Endothelial cell of umbilical vein (primary cell): ENCODE measurements around the gene ZNF213. TPM values are rescaled to one million over a fixed set of nuclear protein-coding genes. Genes with fewer than 3 reads are reported as not detected.

Experiments
- BruUV-seq: library from RNA; stranded (reverse); fragments of 400-500 nt; replicated peaks from 2 replicates; lab custom pipeline; 2021; lab: Mats Ljungman, UMichigan
- CTCF ChIA-PET: fragments of 300-600, 350-600 bp; sonication (Branson Sonifier 250); formaldehyde crosslinking; loops from one replicate; lab custom pipeline; 2021; ENCODE audit warnings: antibody characterized with exemption, inconsistent platforms; lab: Charles Lee
- POLR2A ChIA-PET: fragments of 300-600, 350-600 bp; sonication (Branson Sonifier 250); formaldehyde crosslinking; loops from one replicate; lab custom pipeline; 2021; ENCODE audit warnings: antibody characterized with exemption, inconsistent platforms; lab: Charles Lee
- DNase-seq: peaks from one replicate; pipeline ENCODE4 v3.0.0-alpha.2; 2011; ENCODE audit warnings: low read depth, low spot score
- FAIRE-seq: peaks from 2 replicates; lab custom pipeline; 2011; peaks lifted over from hg19 to GRCh38; lab: Jason Lieb, UNC
- H2AFZ ChIP-seq: 2 replicates; pipeline ENCODE4 v1.6.0; 2012; ENCODE audit warnings: low read depth, low read length, control low read depth, inconsistent platforms
- H3K27ac ChIP-seq: 2 replicates; pipeline ENCODE4 v1.5.1; 2011; ENCODE audit warnings: low read depth, mild to moderate bottlenecking, control low read depth, low read length, moderate library complexity; ENCODE audit not compliant: insufficient read depth
- H3K27me3 ChIP-seq, 2 experiments: 2 replicates each; pipeline versions ENCODE4 v1.6.0 to v1.6.1; 2011; ENCODE audit warnings: low read length in 2 of 2, mixed read lengths in 1 of 2; ENCODE audit not compliant: control insufficient read depth in 2 of 2, insufficient read depth in 2 of 2
- H3K36me3 ChIP-seq, 2 experiments: 2 replicates in 1 of 2; 3 replicates in 1 of 2; pipeline ENCODE4 v1.5.1; 2011; ENCODE audit warnings: low read length in 2 of 2, mild to moderate bottlenecking in 1 of 2, moderate library complexity in 1 of 2; ENCODE audit not compliant: control insufficient read depth in 2 of 2, insufficient read depth in 2 of 2; ENCODE audit errors: extremely low read depth in 1 of 2
- H3K4me1 ChIP-seq: 3 replicates; pipeline ENCODE4 v1.5.1; 2011; ENCODE audit warnings: mild to moderate bottlenecking, low read length; ENCODE audit not compliant: control insufficient read depth, insufficient read depth; ENCODE audit errors: extremely low read depth
- H3K4me2 ChIP-seq: 2 replicates; pipeline ENCODE4 v1.6.1; 2011; ENCODE audit warnings: low read length, control low read depth, mixed read lengths; ENCODE audit not compliant: insufficient read depth
- H3K4me3 ChIP-seq, 3 experiments: fragments of 200-600 bp in 1 of 3; sonication (generic), shearing (Covaris generic) in 1 of 3; replicated peaks in 1 of 3; 2 replicates each; pipeline ENCODE4 v1.5.1; 2011 to 2016; ENCODE audit warnings: control low read depth in 3 of 3, low read length in 3 of 3, mild to moderate bottlenecking in 2 of 3, inconsistent platforms in 1 of 3, low read depth in 1 of 3, moderate library complexity in 1 of 3; ENCODE audit not compliant: insufficient read depth in 1 of 3
- H3K79me2 ChIP-seq: 2 replicates; pipeline ENCODE4 v1.6.0; 2012; ENCODE audit warnings: low read length, inconsistent platforms; ENCODE audit not compliant: control insufficient read depth, insufficient read depth
- H3K9ac ChIP-seq: replicated peaks from 2 replicates; pipeline ENCODE3; 2011; ENCODE audit warnings: low read length, control low read depth; ENCODE audit not compliant: insufficient read depth; ENCODE audit errors: extremely low read depth
- H3K9me1 ChIP-seq: replicated peaks from 3 replicates; pipeline ENCODE4 v1.6.0; 2011; ENCODE audit warnings: mild to moderate bottlenecking, low read length; ENCODE audit not compliant: control insufficient read depth, insufficient read depth; ENCODE audit errors: extremely low read depth
- H3K9me3 ChIP-seq: replicated peaks from 2 replicates; pipeline ENCODE4 v1.5.1; 2012; ENCODE audit warnings: low read length, inconsistent platforms; ENCODE audit not compliant: control insufficient read depth, insufficient read depth
- H4K20me1 ChIP-seq: replicated peaks from 2 replicates; pipeline ENCODE3; 2011; ENCODE audit warnings: mild to moderate bottlenecking, low read length; ENCODE audit not compliant: control insufficient read depth, insufficient read depth; ENCODE audit errors: extremely low read depth
- EZH2 ChIP-seq: IDR thresholded peaks from 2 replicates; pipeline ENCODE4 v1.6.1; 2012; ENCODE audit warnings: borderline replicate concordance, low read depth, mild to moderate bottlenecking, moderate library complexity, low read length, inconsistent platforms; ENCODE audit not compliant: severe bottlenecking
- FOS ChIP-seq: IDR thresholded peaks from 2 replicates; pipeline ENCODE4 v1.6.1; 2011; ENCODE audit warnings: mild to moderate bottlenecking, low read length, moderate library complexity, borderline replicate concordance; ENCODE audit not compliant: insufficient read depth
- GATA2 ChIP-seq: IDR thresholded peaks from 2 replicates; pipeline ENCODE4 v1.7.0; 2011; ENCODE audit warnings: low read depth, mild to moderate bottlenecking, moderate library complexity, mixed read lengths, low read length; ENCODE audit not compliant: insufficient read length, insufficient read depth
- JUN ChIP-seq: IDR thresholded peaks from 2 replicates; pipeline ENCODE4 v1.6.1; 2011; ENCODE audit warnings: borderline replicate concordance, low read depth; ENCODE audit not compliant: insufficient read length, insufficient read depth
- MYC ChIP-seq: IDR thresholded peaks from one replicate; pipeline ENCODE4 v1.6.1; 2011; ENCODE audit warnings: mild to moderate bottlenecking, low read depth, low read length
- POLR2A ChIP-seq: IDR thresholded peaks from 2 replicates; pipeline ENCODE4 v1.6.1; 2012; ENCODE audit warnings: low read depth, mild to moderate bottlenecking, control low read depth, low read length
- POLR2AphosphoS5 ChIP-seq: IDR thresholded peaks from 2 replicates; pipeline ENCODE4 v1.6.1; 2012; ENCODE audit warnings: low read depth, mild to moderate bottlenecking, control low read depth, low read length, moderate library complexity; ENCODE audit not compliant: insufficient read depth
- dilution Hi-C: fragments of 300-500 bp; cut with MboI; formaldehyde crosslinking; loops from one replicate; pipeline ENCODE4 v1.15.0; 2019; ENCODE audit warnings: low sequenced_read_pairs; ENCODE audit not compliant: extremely low pct_ligation_motif_present
- intact Hi-C: fragments of 100-400 bp; cut with micrococcal nuclease; formaldehyde crosslinking; loops from one replicate; pipeline ENCODE4 v1.10.0; 2022
- polyA plus RNA-seq, 4 experiments: library from polyadenylated mRNA; depleted of rRNA in 3 of 4; stranded (reverse) in 3 of 4; unstranded in 1 of 4; fragments of >200 nt; gene quantifications; 2 replicates each; pipeline versions ENCODE4 v1.2.1 to v1.2.3, GENCODE V29; 2011 to 2012; ENCODE audit warnings: missing spikeins in 1 of 4
- total RNA-seq: library from RNA; stranded (reverse); gene quantifications from 2 replicates; pipeline ENCODE4 v1.2.3, GENCODE V29; 2021
- TF ChIP-seq, protein P1 (sequence below): IDR thresholded peaks from 2 replicates; pipeline ENCODE4 v1.6.1; 2011; ENCODE audit not compliant: insufficient read depth, insufficient read length
- TF ChIP-seq, protein P2 (sequence below), 2 donors: IDR thresholded peaks; 1 replicate in 1 of 2; 2 replicates in 1 of 2; pipeline ENCODE4 v1.5.1; 2011; ENCODE audit warnings: low read length in 2 of 2, mild to moderate bottlenecking in 2 of 2, moderate library complexity in 2 of 2, control low read depth in 1 of 2, inconsistent platforms in 1 of 2, low read depth in 1 of 2; ENCODE audit not compliant: insufficient read depth in 1 of 2; ENCODE audit errors: extremely low read depth in 1 of 2

Gene ZNF213
- total and polyA plus RNA-seq, 2 donors (not counting 3 experiments of a cell fraction or from before 2014, with no cell fraction given) = 2.0 to 9.8 TPM

DNA sequence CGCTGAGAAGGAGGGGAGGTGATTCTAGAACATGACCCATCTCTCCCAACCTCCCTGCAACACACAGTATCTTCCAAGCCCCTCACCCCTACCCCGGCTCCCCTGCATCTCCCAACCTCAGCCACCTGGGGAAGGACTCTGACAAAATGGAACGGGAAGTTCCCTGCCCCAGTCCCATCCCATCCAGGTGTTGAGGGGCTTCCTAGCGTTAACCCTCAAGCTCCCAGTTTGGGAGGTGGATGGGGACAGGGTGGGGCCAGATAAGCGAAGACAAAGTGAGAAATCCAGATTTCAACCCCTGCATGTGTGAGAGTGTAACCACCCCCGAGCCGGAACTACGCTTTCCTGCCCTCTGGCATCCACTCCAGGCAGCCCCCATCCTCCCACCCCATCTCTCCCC lies 37.6 kb upstream of the ZNF213 start:
- no peak for DNase-seq
- H3K9me3 ChIP-seq = no peaks in the 10 kb centered on the region
- TF ChIP-seq POLR2AphosphoS5 (no peak), POLR2A (no peak), FOS (no peak), GATA2 (no peak)
- TF ChIP-seq, protein P1, sequence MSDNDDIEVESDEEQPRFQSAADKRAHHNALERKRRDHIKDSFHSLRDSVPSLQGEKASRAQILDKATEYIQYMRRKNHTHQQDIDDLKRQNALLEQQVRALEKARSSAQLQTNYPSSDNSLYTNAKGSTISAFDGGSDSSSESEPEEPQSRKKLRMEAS = no peak
- CTCF ChIA-PET = interaction anchor here (0.8 to 4.8 kb wide), 7 partner anchors 9 to 71 kb away, joined by 3 to 49 read pairs (median 5); no protein-coding TSS in a partner anchor
- no peak for FAIRE-seq
- peaks cover 0 to 2% of the 10 kb centered on the region in 2 experiments for H3K27me3 ChIP-seq
- POLR2A ChIA-PET = no interaction called here
- peaks cover 19% of the 10 kb centered on the region for H3K4me1 ChIP-seq
- intact Hi-C loops (no loop called here), dilution Hi-C loops (no loop called here)
- no peaks in the 10 kb centered on the region for H3K9me1 ChIP-seq
- H3K4me3 ChIP-seq = no peak overlapping the region
- no peaks in the 10 kb centered on the region for H4K20me1 ChIP-seq
- BruUV-seq = no TSS peak
- no peak overlapping the region for H3K9ac ChIP-seq
- no peaks in the 10 kb centered on the region for H3K79me2 ChIP-seq
- no peaks in the 10 kb centered on the region for H3K36me3 ChIP-seq
- H3K4me2 ChIP-seq = no peak overlapping the region
- no peak overlapping the region for H2AFZ ChIP-seq
- H3K27ac ChIP-seq = no peak overlapping the region

DNA sequence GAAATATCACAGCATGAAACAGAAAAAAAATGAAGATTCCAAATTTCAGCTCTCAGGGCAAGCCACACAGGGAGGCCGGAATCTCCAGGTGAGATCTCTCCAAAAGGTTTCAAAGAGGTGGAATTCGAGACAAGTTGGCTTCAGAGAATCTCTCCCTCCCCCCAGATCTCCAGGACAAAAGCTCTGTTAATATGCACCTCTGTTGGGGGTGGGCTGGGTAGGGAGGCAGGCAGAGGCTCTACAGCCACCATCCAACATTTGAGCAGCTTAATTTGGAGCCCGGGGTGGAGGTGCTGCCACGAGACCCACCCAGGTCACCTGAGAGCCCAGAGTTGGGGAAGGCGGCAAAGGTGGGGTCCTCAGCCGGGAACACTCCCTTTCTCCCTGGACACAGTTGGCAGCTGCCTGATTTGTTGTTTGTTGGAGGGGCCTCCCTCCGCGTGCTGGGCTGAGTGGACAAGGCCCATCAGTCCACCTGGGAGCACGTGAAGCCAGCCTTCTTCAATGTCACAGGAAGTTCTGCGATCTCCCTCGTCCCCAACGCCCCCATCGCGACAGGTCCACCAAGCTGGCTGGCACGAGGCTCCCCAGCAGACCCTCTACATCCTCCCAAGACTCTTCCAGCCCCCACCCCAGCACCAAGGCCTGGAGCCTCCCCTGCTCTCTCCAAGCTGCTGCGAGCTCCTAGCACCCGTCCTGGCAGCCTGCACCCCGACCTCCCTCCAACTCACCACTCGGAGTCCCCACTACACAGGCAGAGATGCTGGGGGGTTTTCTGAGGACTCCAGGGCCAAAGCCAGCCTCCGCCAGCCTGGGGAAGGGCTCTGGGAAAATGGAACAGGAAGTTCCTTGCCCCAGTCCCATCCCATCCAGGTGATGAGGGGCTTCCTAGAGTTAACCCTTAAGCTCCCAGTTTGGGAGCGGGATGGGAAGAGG lies 36.1 kb upstream of the ZNF213 start, which contains the start of gene ZSCAN10:
Gene ZSCAN10, minus strand, starts transcription at position 836 of the 936 bp plus-strand sequence. CDS start 6,357 bp downstream, outside the sequence.
- no peak for TF ChIP-seq GATA2
- TF ChIP-seq POLR2AphosphoS5 = no peak
- no peak for TF ChIP-seq POLR2A
- TF ChIP-seq, protein P2, sequence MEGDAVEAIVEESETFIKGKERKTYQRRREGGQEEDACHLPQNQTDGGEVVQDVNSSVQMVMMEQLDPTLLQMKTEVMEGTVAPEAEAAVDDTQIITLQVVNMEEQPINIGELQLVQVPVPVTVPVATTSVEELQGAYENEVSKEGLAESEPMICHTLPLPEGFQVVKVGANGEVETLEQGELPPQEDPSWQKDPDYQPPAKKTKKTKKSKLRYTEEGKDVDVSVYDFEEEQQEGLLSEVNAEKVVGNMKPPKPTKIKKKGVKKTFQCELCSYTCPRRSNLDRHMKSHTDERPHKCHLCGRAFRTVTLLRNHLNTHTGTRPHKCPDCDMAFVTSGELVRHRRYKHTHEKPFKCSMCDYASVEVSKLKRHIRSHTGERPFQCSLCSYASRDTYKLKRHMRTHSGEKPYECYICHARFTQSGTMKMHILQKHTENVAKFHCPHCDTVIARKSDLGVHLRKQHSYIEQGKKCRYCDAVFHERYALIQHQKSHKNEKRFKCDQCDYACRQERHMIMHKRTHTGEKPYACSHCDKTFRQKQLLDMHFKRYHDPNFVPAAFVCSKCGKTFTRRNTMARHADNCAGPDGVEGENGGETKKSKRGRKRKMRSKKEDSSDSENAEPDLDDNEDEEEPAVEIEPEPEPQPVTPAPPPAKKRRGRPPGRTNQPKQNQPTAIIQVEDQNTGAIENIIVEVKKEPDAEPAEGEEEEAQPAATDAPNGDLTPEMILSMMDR (IDR thresholded peaks at IDR 0.05; ENCODE audit: extremely low read depth in 1 of 2, insufficient read depth in 1 of 2, low read depth in 1 of 2, low read length in 2 of 2) = no peak
- TF ChIP-seq, protein P1 = no peak
- TF ChIP-seq EZH2 = no peak
- TF ChIP-seq JUN = no peak
- TF ChIP-seq MYC = no peak
- TF ChIP-seq FOS = no peak
- intact Hi-C loops (no loop called here), dilution Hi-C loops (no loop called here)
- POLR2A ChIA-PET = interaction anchor here (0.7 kb wide), 1 partner anchor 16 kb away, joined by 6 read pairs; no protein-coding TSS in a partner anchor
- Histone ChIP-seq H4K20me1 (no peaks in the 10 kb centered on the region), H3K27me3 (peaks cover 0 to 2% of the 10 kb centered on the region in 2 experiments), H3K4me2 (peak within 1 kb of the TSS; percentile 1), H3K9me3 (no peaks in the 10 kb centered on the region), H3K4me3 (no peak within 1 kb of the TSS), H3K27ac (no peak within 1 kb of the TSS), H3K36me3 (no peaks in the 10 kb centered on the region), H3K4me1 (peaks cover 26% of the 10 kb centered on the region), H3K79me2 (no peaks in the 10 kb centered on the region), H3K9ac (no peak within 1 kb of the TSS), H3K9me1 (no peaks in the 10 kb centered on the region), H2AFZ (peak within 1 kb of the TSS; percentile 45)
- no TSS peak for BruUV-seq
- FAIRE-seq (no peak), DNase-seq (no peak)
- CTCF ChIA-PET = interaction anchor here (0.6 to 4.8 kb wide), 10 partner anchors 10 to 416 kb away, joined by 3 to 49 read pairs (median 3); partner anchors contain the start of gene KCTD5
